ENCODE data around the gene RAB10.
"Not testable (repeated sequence)": the region's sequence is repeated elsewhere in the genome, so short reads cannot be mapped to it uniquely, and the experiment has no call there.

The RAB10 gene

GRCh38 chr2:26016706-26017045 lies 17.2 kb upstream of the RAB10 start:
- H3K27ac ChIP-seq (ENCODE audit: low read length); H3K9me3 ChIP-seq (ENCODE audit: control insufficient read depth in 2 of 2, low read length in 2 of 2); H3K4me1 ChIP-seq (ENCODE audit: control insufficient read depth, insufficient read depth, low read length); H3K36me3 ChIP-seq (ENCODE audit: control insufficient read depth in 2 of 2, insufficient read depth in 2 of 2, low read length in 2 of 2); H3K27me3 ChIP-seq (ENCODE audit: control insufficient read depth in 1 of 2, insufficient read depth in 2 of 2, low read length in 2 of 2); H3K9ac ChIP-seq (ENCODE audit: low read length in 2 of 2); H3K4me3 ChIP-seq (ENCODE audit: low read length in 2 of 2): not testable (repeated sequence)

- peak overlapping the region in 1 of 2 donors; percentile 51 for H3K9ac ChIP-seq (ENCODE audit: low read length in 2 of 2)
- H3K27ac ChIP-seq (ENCODE audit: low read length): peak overlapping the region; percentile 66
Measured at GRCh38 chr2:26017464-26018183, 16.3 kb upstream of the RAB10 start.

GRCh38 chr2:26018184-26019055 lies 15.5 kb upstream of the RAB10 start:
- Histone ChIP-seq H3K9me3 (ENCODE audit: control insufficient read depth in 2 of 2, low read length in 2 of 2) (no peaks in the 10 kb centered on the region), H3K4me3 (ENCODE audit: low read length in 2 of 2) (no peak overlapping the region), H3K27me3 (ENCODE audit: control insufficient read depth in 1 of 2, insufficient read depth in 2 of 2, low read length in 2 of 2) (no peaks in the 10 kb centered on the region), H3K4me1 (ENCODE audit: control insufficient read depth, insufficient read depth, low read length) (peaks cover 10% of the 10 kb centered on the region), H3K36me3 (ENCODE audit: control insufficient read depth in 2 of 2, insufficient read depth in 2 of 2, low read length in 2 of 2) (no peaks in the 10 kb centered on the region), H3K27ac (ENCODE audit: low read length) (peak overlapping the region; percentile 66), H3K9ac (ENCODE audit: low read length in 2 of 2) (peak overlapping the region in 1 of 2 donors; percentile 51)

More at GRCh38 chr2:26017464-26018183, 16.3 kb upstream of the RAB10 start:
- Histone ChIP-seq H3K4me1 (ENCODE audit: control insufficient read depth, insufficient read depth, low read length) (peaks cover 10% of the 10 kb centered on the region), H3K36me3 (ENCODE audit: control insufficient read depth in 2 of 2, insufficient read depth in 2 of 2, low read length in 2 of 2) (no peaks in the 10 kb centered on the region), H3K4me3 (ENCODE audit: low read length in 2 of 2) (no peak overlapping the region), H3K27me3 (ENCODE audit: control insufficient read depth in 1 of 2, insufficient read depth in 2 of 2, low read length in 2 of 2) (no peaks in the 10 kb centered on the region), H3K9me3 (ENCODE audit: control insufficient read depth in 2 of 2, low read length in 2 of 2) (no peaks in the 10 kb centered on the region)

GRCh38 chr2:26020231-26020640 lies 13.6 kb upstream of the RAB10 start:
- Histone ChIP-seq H3K4me3 (ENCODE audit: low read length in 2 of 2) (no peak overlapping the region), H3K27me3 (ENCODE audit: control insufficient read depth in 1 of 2, insufficient read depth in 2 of 2, low read length in 2 of 2) (no peaks in the 10 kb centered on the region), H3K9ac (ENCODE audit: low read length in 2 of 2) (no peak overlapping the region), H3K9me3 (ENCODE audit: control insufficient read depth in 2 of 2, low read length in 2 of 2) (no peaks in the 10 kb centered on the region), H3K36me3 (ENCODE audit: control insufficient read depth in 2 of 2, insufficient read depth in 2 of 2, low read length in 2 of 2) (no peaks in the 10 kb centered on the region), H3K27ac (ENCODE audit: low read length) (no peak overlapping the region), H3K4me1 (ENCODE audit: control insufficient read depth, insufficient read depth, low read length) (peaks cover 10% of the 10 kb centered on the region)

- Histone ChIP-seq H3K4me3 (ENCODE audit: low read length in 2 of 2) (no peak overlapping the region), H3K27me3 (ENCODE audit: control insufficient read depth in 1 of 2, insufficient read depth in 2 of 2, low read length in 2 of 2) (no peaks in the 10 kb centered on the region), H3K9ac (ENCODE audit: low read length in 2 of 2) (no peak overlapping the region), H3K36me3 (ENCODE audit: control insufficient read depth in 2 of 2, insufficient read depth in 2 of 2, low read length in 2 of 2) (no peaks in the 10 kb centered on the region), H3K27ac (ENCODE audit: low read length) (no peak overlapping the region), H3K4me1 (ENCODE audit: control insufficient read depth, insufficient read depth, low read length) (no peaks in the 10 kb centered on the region), H3K9me3 (ENCODE audit: control insufficient read depth in 2 of 2, low read length in 2 of 2) (no peaks in the 10 kb centered on the region)
Measured at GRCh38 chr2:26024260-26024659, 9.6 kb upstream of the RAB10 start.

- Histone ChIP-seq H3K4me1 (ENCODE audit: control insufficient read depth, insufficient read depth, low read length) (no peaks in the 10 kb centered on the region), H3K27me3 (ENCODE audit: control insufficient read depth in 1 of 2, insufficient read depth in 2 of 2, low read length in 2 of 2) (no peaks in the 10 kb centered on the region), H3K9ac (ENCODE audit: low read length in 2 of 2) (no peak overlapping the region), H3K27ac (ENCODE audit: low read length) (no peak overlapping the region), H3K36me3 (ENCODE audit: control insufficient read depth in 2 of 2, insufficient read depth in 2 of 2, low read length in 2 of 2) (no peaks in the 10 kb centered on the region), H3K4me3 (ENCODE audit: low read length in 2 of 2) (no peak overlapping the region), H3K9me3 (ENCODE audit: control insufficient read depth in 2 of 2, low read length in 2 of 2) (no peaks in the 10 kb centered on the region)
Measured at GRCh38 chr2:26025509-26025908, 8.4 kb upstream of the RAB10 start.

GRCh38 chr2:26028083-26028482 lies 5.8 kb upstream of the RAB10 start:
- H3K4me1 ChIP-seq (ENCODE audit: control insufficient read depth, insufficient read depth, low read length); H3K9ac ChIP-seq (ENCODE audit: low read length in 2 of 2); H3K27ac ChIP-seq (ENCODE audit: low read length); H3K27me3 ChIP-seq (ENCODE audit: control insufficient read depth in 1 of 2, insufficient read depth in 2 of 2, low read length in 2 of 2); H3K4me3 ChIP-seq (ENCODE audit: low read length in 2 of 2); H3K9me3 ChIP-seq (ENCODE audit: control insufficient read depth in 2 of 2, low read length in 2 of 2); H3K36me3 ChIP-seq (ENCODE audit: control insufficient read depth in 2 of 2, insufficient read depth in 2 of 2, low read length in 2 of 2): not testable (repeated sequence)

GRCh38 chr2:26032586-26033269 lies 1.2 kb upstream of the RAB10 start:
- not testable (repeated sequence) for H3K36me3 ChIP-seq (ENCODE audit: control insufficient read depth in 2 of 2, insufficient read depth in 2 of 2, low read length in 2 of 2); H3K27me3 ChIP-seq (ENCODE audit: control insufficient read depth in 1 of 2, insufficient read depth in 2 of 2, low read length in 2 of 2); H3K9me3 ChIP-seq (ENCODE audit: control insufficient read depth in 2 of 2, low read length in 2 of 2)
- Histone ChIP-seq H3K9ac (ENCODE audit: low read length in 2 of 2) (peak overlapping the region; percentile 83 to 89), H3K4me3 (ENCODE audit: low read length in 2 of 2) (peak overlapping the region; percentile 80 to 99), H3K27ac (ENCODE audit: low read length) (peak overlapping the region; percentile 90), H3K4me1 (ENCODE audit: control insufficient read depth, insufficient read depth, low read length) (peaks cover 17% of the 10 kb centered on the region)

GRCh38 chr2:26033270-26033817 lies 540 bp upstream of the RAB10 start:
- Histone ChIP-seq H3K4me3 (ENCODE audit: low read length in 2 of 2) (peak overlapping the region; percentile 80 to 99), H3K27me3 (ENCODE audit: control insufficient read depth in 1 of 2, insufficient read depth in 2 of 2, low read length in 2 of 2) (no peaks in the 10 kb centered on the region), H3K27ac (ENCODE audit: low read length) (peak overlapping the region; percentile 90), H3K9me3 (ENCODE audit: control insufficient read depth in 2 of 2, low read length in 2 of 2) (no peaks in the 10 kb centered on the region), H3K36me3 (ENCODE audit: control insufficient read depth in 2 of 2, insufficient read depth in 2 of 2, low read length in 2 of 2) (no peaks in the 10 kb centered on the region), H3K4me1 (ENCODE audit: control insufficient read depth, insufficient read depth, low read length) (peaks cover 17% of the 10 kb centered on the region), H3K9ac (ENCODE audit: low read length in 2 of 2) (peak overlapping the region; percentile 83 to 89)

GRCh38 chr2:26034637-26034992 lies 731 bp downstream of the RAB10 start:
- Histone ChIP-seq H3K27ac (ENCODE audit: low read length) (peak overlapping the region; percentile 90), H3K4me3 (ENCODE audit: low read length in 2 of 2) (peak overlapping the region; percentile 81 to 99), H3K36me3 (ENCODE audit: control insufficient read depth in 2 of 2, insufficient read depth in 2 of 2, low read length in 2 of 2) (no peaks in the 10 kb centered on the region), H3K9ac (ENCODE audit: low read length in 2 of 2) (peak overlapping the region; percentile 81 to 95), H3K4me1 (ENCODE audit: control insufficient read depth, insufficient read depth, low read length) (peaks cover 18% of the 10 kb centered on the region), H3K27me3 (ENCODE audit: control insufficient read depth in 1 of 2, insufficient read depth in 2 of 2, low read length in 2 of 2) (no peaks in the 10 kb centered on the region), H3K9me3 (ENCODE audit: control insufficient read depth in 2 of 2, low read length in 2 of 2) (no peaks in the 10 kb centered on the region)
